ENCODE results near the gene CNTNAP2. TPM values are rescaled to one million over a fixed set of nuclear protein-coding genes. Genes with fewer than 3 reads are reported as not detected.
A peak's percentile ranks its signal among the peaks of the same experiment; 100 is the strongest.
"Not testable (repeated sequence)": the region's sequence is repeated elsewhere in the genome, so short reads cannot be mapped to it uniquely, and the experiment has no call there.

The CNTNAP2 gene
- total RNA-seq, 8 experiments from 2014 or later, result 0.05 to 27.0 (median 15.0) TPM

GRCh38 chr7:146248744-146249143 is 132.1 kb downstream of the CNTNAP2 start:
- H3K27ac ChIP-seq; in situ Hi-C loops (cut with MboI; ENCODE audit: low pct_unique_long_range_greater_than_20kb in 2 of 9, low sequenced_read_pairs in 9 of 9, unreplicated experiment in 9 of 9); H3K4me3 ChIP-seq; ATAC-seq (replicated peaks in 6 of 8); H3K4me1 ChIP-seq (replicated peaks in 1 of 2): not testable (repeated sequence)
- WGBS, 10 experiments, result 0 to 83% (median 31%) methylated on average over 1 to 6 of the region's 7 CpGs; no CpG with 5 or more reads in 2 of the 10 experiments

GRCh38 chr7:146249272-146249671 is 132.7 kb downstream of the CNTNAP2 start:
- 0 to 100% (median 50%) methylated on average over 1 to 2 of the region's 2 CpGs; no CpG with 5 or more reads in 2 of the 10 experiments for WGBS, 10 experiments
- Histone ChIP-seq H3K4me3 (no peak overlapping the region), H3K27ac (no peak overlapping the region), H3K4me1 (replicated peaks in 1 of 2) (no peaks in the 10 kb centered on the region)
- in situ Hi-C loops (cut with MboI; ENCODE audit: low pct_unique_long_range_greater_than_20kb in 2 of 9, low sequenced_read_pairs in 9 of 9, unreplicated experiment in 9 of 9), result no loop called here
- no peak for ATAC-seq (replicated peaks in 6 of 8)

- peak in 3 of 8 experiments; percentile 54 to 71 (median 68) for ATAC-seq (replicated peaks in 6 of 8)
- no peak overlapping the region for H3K27ac ChIP-seq
- no peaks in the 10 kb centered on the region for H3K4me1 ChIP-seq (replicated peaks in 1 of 2)
- no peak overlapping the region for H3K4me3 ChIP-seq
- WGBS, 10 experiments, result 0 to 84% (median 54%) methylated on average over 1 to 3 of the region's 3 CpGs
- in situ Hi-C loops (cut with MboI; ENCODE audit: low pct_unique_long_range_greater_than_20kb in 2 of 9, low sequenced_read_pairs in 9 of 9, unreplicated experiment in 9 of 9), result no loop called here
These were observed 139.0 kb downstream of the CNTNAP2 start for GRCh38 chr7:146255609-146256008.

- Histone ChIP-seq H3K4me1 (replicated peaks in 1 of 2) (no peaks in the 10 kb centered on the region), H3K27ac (no peak overlapping the region), H3K4me3 (no peak overlapping the region)
- WGBS, 10 experiments, result 0 to 100% (median 95%) methylated on average over 1 of the region's 1 CpG
- in situ Hi-C loops (cut with MboI; ENCODE audit: low pct_unique_long_range_greater_than_20kb in 2 of 9, low sequenced_read_pairs in 9 of 9, unreplicated experiment in 9 of 9), result no loop called here
- no peak for ATAC-seq (replicated peaks in 6 of 8)
These were observed 145.9 kb downstream of the CNTNAP2 start for GRCh38 chr7:146262527-146262926.

GRCh38 chr7:146276888-146277287 is 160.3 kb downstream of the CNTNAP2 start:
- in situ Hi-C loops (cut with MboI; ENCODE audit: low pct_unique_long_range_greater_than_20kb in 2 of 9, low sequenced_read_pairs in 9 of 9, unreplicated experiment in 9 of 9), result no loop called here
- 0 to 93% (median 74%) methylated on average over 1 to 3 of the region's 3 CpGs; no CpG with 5 or more reads in 2 of the 10 experiments for WGBS, 10 experiments
- Histone ChIP-seq H3K4me1 (replicated peaks in 1 of 2) (peaks cover 0 to 3% of the 10 kb centered on the region in 2 donors), H3K27ac (no peak overlapping the region), H3K4me3 (no peak overlapping the region)
- peak in 3 of 8 experiments; percentile 45 to 78 (median 71) for ATAC-seq (replicated peaks in 6 of 8)

- H3K4me1 ChIP-seq (replicated peaks in 1 of 2), result peaks cover 0 to 3% of the 10 kb centered on the region in 2 donors
- 0 to 100% (median 100%) methylated on average over 1 of the region's 3 CpGs; no CpG with 5 or more reads in 2 of the 10 experiments for WGBS, 10 experiments
- H3K4me3 ChIP-seq, result no peak overlapping the region
- no peak for ATAC-seq (replicated peaks in 6 of 8)
- in situ Hi-C loops (cut with MboI; ENCODE audit: low pct_unique_long_range_greater_than_20kb in 2 of 9, low sequenced_read_pairs in 9 of 9, unreplicated experiment in 9 of 9), result no loop called here
- H3K27ac ChIP-seq, result no peak overlapping the region
These were observed 168.8 kb downstream of the CNTNAP2 start for GRCh38 chr7:146285418-146285817.

- 0 to 100% (median 87%) methylated on average over 2 to 3 of the region's 3 CpGs for WGBS, 10 experiments
- Histone ChIP-seq H3K4me3 (no peak overlapping the region), H3K27ac (no peak overlapping the region), H3K4me1 (replicated peaks in 1 of 2) (peaks cover 0 to 3% of the 10 kb centered on the region in 2 donors)
- no peak for ATAC-seq (replicated peaks in 6 of 8)
- in situ Hi-C loops (cut with MboI; ENCODE audit: low pct_unique_long_range_greater_than_20kb in 2 of 9, low sequenced_read_pairs in 9 of 9, unreplicated experiment in 9 of 9), result no loop called here
These were observed 174.1 kb downstream of the CNTNAP2 start for GRCh38 chr7:146290746-146291145.

- Histone ChIP-seq H3K4me1 (replicated peaks in 1 of 2) (peaks cover 0 to 3% of the 10 kb centered on the region in 2 donors), H3K27ac (no peak overlapping the region), H3K4me3 (no peak overlapping the region)
- in situ Hi-C loops (cut with MboI; ENCODE audit: low pct_unique_long_range_greater_than_20kb in 2 of 9, low sequenced_read_pairs in 9 of 9, unreplicated experiment in 9 of 9), result no loop called here
- WGBS, 10 experiments, result 0 to 100% (median 65%) methylated on average over 1 of the region's 1 CpG; no CpG with 5 or more reads in 2 of the 10 experiments
- no peak for ATAC-seq (replicated peaks in 6 of 8)
These were observed 175.3 kb downstream of the CNTNAP2 start for GRCh38 chr7:146291900-146292299.

GRCh38 chr7:146296028-146296427 is 179.4 kb downstream of the CNTNAP2 start:
- no peak for ATAC-seq (replicated peaks in 6 of 8)
- Histone ChIP-seq H3K27ac (no peak overlapping the region), H3K4me3 (no peak overlapping the region), H3K4me1 (replicated peaks in 1 of 2) (no peaks in the 10 kb centered on the region)
- WGBS, 10 experiments, result 0 to 100% (median 14%) methylated on average over 1 of the region's 1 CpG; no CpG with 5 or more reads in 4 of the 10 experiments
- in situ Hi-C loops (cut with MboI; ENCODE audit: low pct_unique_long_range_greater_than_20kb in 2 of 9, low sequenced_read_pairs in 9 of 9, unreplicated experiment in 9 of 9), result no loop called here

GRCh38 chr7:146314962-146315361 is 198.4 kb downstream of the CNTNAP2 start:
- ATAC-seq (replicated peaks in 6 of 8), result no peak
- 13 to 80% (median 67%) methylated on average over 1 to 2 of the region's 2 CpGs; no CpG with 5 or more reads in 4 of the 10 experiments for WGBS, 10 experiments

GRCh38 chr7:146319629-146320028 is 203.0 kb downstream of the CNTNAP2 start:
- H3K4me3 ChIP-seq, result no peak overlapping the region
- peak in 5 of 8 experiments; percentile 21 to 77 (median 70) for ATAC-seq (replicated peaks in 6 of 8)
- no peak overlapping the region for H3K27ac ChIP-seq
- in situ Hi-C loops (cut with MboI; ENCODE audit: low pct_unique_long_range_greater_than_20kb in 2 of 9, low sequenced_read_pairs in 9 of 9, unreplicated experiment in 9 of 9), result no loop called here
- 0 to 100% (median 41%) methylated on average over 1 to 5 of the region's 5 CpGs for WGBS, 10 experiments
- peaks cover 3 to 10% of the 10 kb centered on the region in 2 donors for H3K4me1 ChIP-seq (replicated peaks in 1 of 2)

More at GRCh38 chr7:146314962-146315361, 198.4 kb downstream of the CNTNAP2 start:
- Histone ChIP-seq H3K4me3 (no peak overlapping the region), H3K27ac (no peak overlapping the region), H3K4me1 (replicated peaks in 1 of 2) (peaks cover 3% of the 10 kb centered on the region in 2 donors)
- in situ Hi-C loops (cut with MboI; ENCODE audit: low pct_unique_long_range_greater_than_20kb in 2 of 9, low sequenced_read_pairs in 9 of 9, unreplicated experiment in 9 of 9), result no loop called here

- Histone ChIP-seq H3K4me1 (replicated peaks in 1 of 2) (peaks cover 3 to 10% of the 10 kb centered on the region in 2 donors), H3K4me3 (no peak overlapping the region), H3K27ac (no peak overlapping the region)
- 0 to 86% (median 46%) methylated on average over 1 to 4 of the region's 4 CpGs; no CpG with 5 or more reads in 1 of the 10 experiments for WGBS, 10 experiments
- no peak for ATAC-seq (replicated peaks in 6 of 8)
- in situ Hi-C loops (cut with MboI; ENCODE audit: low pct_unique_long_range_greater_than_20kb in 2 of 9, low sequenced_read_pairs in 9 of 9, unreplicated experiment in 9 of 9), result no loop called here
These were observed 204.7 kb downstream of the CNTNAP2 start for GRCh38 chr7:146321301-146321700.

GRCh38 chr7:146331369-146331768 is 214.8 kb downstream of the CNTNAP2 start:
- ATAC-seq (replicated peaks in 6 of 8), result no peak
- H3K27ac ChIP-seq, result no peak overlapping the region
- no peaks in the 10 kb centered on the region for H3K4me1 ChIP-seq (replicated peaks in 1 of 2)
- 0 to 43% (median 0%) methylated on average over 1 of the region's 1 CpG; no CpG with 5 or more reads in 7 of the 10 experiments for WGBS, 10 experiments
- H3K4me3 ChIP-seq, result no peak overlapping the region
- in situ Hi-C loops (cut with MboI; ENCODE audit: low pct_unique_long_range_greater_than_20kb in 2 of 9, low sequenced_read_pairs in 9 of 9, unreplicated experiment in 9 of 9), result no loop called here

- H3K4me3 ChIP-seq, result no peak overlapping the region
- H3K27ac ChIP-seq, result no peak overlapping the region
- H3K4me1 ChIP-seq (replicated peaks in 1 of 2), result no peaks in the 10 kb centered on the region
- no peak for ATAC-seq (replicated peaks in 6 of 8)
- 0 to 88% (median 53%) methylated on average over 1 to 6 of the region's 6 CpGs for WGBS, 10 experiments
- in situ Hi-C loops (cut with MboI; ENCODE audit: low pct_unique_long_range_greater_than_20kb in 2 of 9, low sequenced_read_pairs in 9 of 9, unreplicated experiment in 9 of 9), result no loop called here
These were observed 228.7 kb downstream of the CNTNAP2 start for GRCh38 chr7:146345251-146345650.
